OCI-LY7 (cell line): ENCODE data around the gene DHRS12. TPM values are rescaled to one million over a fixed set of nuclear protein-coding genes. Genes with fewer than 3 reads are reported as not detected.

Experiments
- BruUV-seq: library from RNA; stranded (reverse); fragments of 400-500 nt; replicated peaks from 2 replicates; lab custom pipeline; 2021; lab: Mats Ljungman, UMichigan
- CTCF ChIA-PET: fragments of 300-600 bp; sonication (Branson Sonifier 250); formaldehyde crosslinking; loops from one replicate; lab custom pipeline; 2022; ENCODE audit warnings: antibody characterized with exemption; ENCODE audit not compliant: unreplicated experiment; lab: Charles Lee
- POLR2A ChIA-PET: fragments of 300-600 bp; sonication (Branson Sonifier 250); formaldehyde crosslinking; loops from one replicate; lab custom pipeline; 2022; ENCODE audit warnings: antibody characterized with exemption; lab: Charles Lee
- DNase-seq: peaks from one replicate; pipeline ENCODE4 v3.0.0-alpha.2; 2015; ENCODE audit warnings: low spot score
- H2AFZ ChIP-seq: fragments of 200-600 bp; sonication (generic), shearing (Covaris generic); 2 replicates; pipeline ENCODE4 v1.6.1; 2014; ENCODE audit warnings: mild to moderate bottlenecking, antibody characterized with exemption, low read length, moderate library complexity
- H3K27ac ChIP-seq: fragments of 200-600 bp; sonication (generic); 2 replicates; pipeline ENCODE4 v1.5.1; 2014; ENCODE audit warnings: mixed run types, low read depth, mild to moderate bottlenecking, moderate library complexity, low read length, inconsistent platforms; ENCODE audit not compliant: poor library complexity, severe bottlenecking
- H3K36me3 ChIP-seq: fragments of 200-600 bp; sonication (generic); 2 replicates; pipeline ENCODE4 v1.6.1; 2014; ENCODE audit warnings: mild to moderate bottlenecking, antibody characterized with exemption, low read length, moderate library complexity, mixed read lengths; ENCODE audit not compliant: insufficient read depth
- H3K4me1 ChIP-seq: fragments of 200-600 bp; sonication (generic); 2 replicates; pipeline ENCODE4 v1.5.1; 2014; ENCODE audit warnings: mild to moderate bottlenecking, low read length; ENCODE audit not compliant: insufficient read depth, poor library complexity, severe bottlenecking
- H3K4me2 ChIP-seq: fragments of 200-600 bp; sonication (generic); 2 replicates; pipeline ENCODE4 v1.6.1; 2014; ENCODE audit warnings: mild to moderate bottlenecking, low read length
- H3K4me3 ChIP-seq: fragments of 200-600 bp; sonication (generic); 2 replicates; pipeline ENCODE4 v1.5.1; 2014; ENCODE audit warnings: mild to moderate bottlenecking, low read depth, low read length; ENCODE audit not compliant: poor library complexity, severe bottlenecking
- H3K79me2 ChIP-seq: fragments of 200-600 bp; sonication (generic); 2 replicates; pipeline ENCODE4 v1.6.1; 2016; ENCODE audit warnings: low read depth, mild to moderate bottlenecking, low read length, moderate library complexity, mixed read lengths; ENCODE audit not compliant: insufficient read depth
- H3K9me2 ChIP-seq: fragments of 200-600 bp; sonication (generic); 2 replicates; pipeline ENCODE4 v1.6.1; 2016; ENCODE audit warnings: mild to moderate bottlenecking, low read length, mixed read lengths; ENCODE audit not compliant: insufficient read depth
- H3K9me3 ChIP-seq: fragments of 200-600 bp; sonication (generic); 2 replicates; pipeline ENCODE4 v1.6.1; 2014; ENCODE audit warnings: mild to moderate bottlenecking, mixed run types, low read length, mixed read lengths
- H4K20me1 ChIP-seq: fragments of 200-600 bp; sonication (generic); 2 replicates; pipeline ENCODE4 v1.6.1; 2014; ENCODE audit warnings: mild to moderate bottlenecking, antibody characterized with exemption, low read length, moderate library complexity, mixed read lengths; ENCODE audit not compliant: insufficient read depth
- EZH2phosphoT487 ChIP-seq: fragments of 200-600 bp; sonication (generic); IDR thresholded peaks from 2 replicates; pipeline ENCODE4 v1.6.1; 2018; ENCODE audit warnings: low read depth, borderline replicate concordance, mild to moderate bottlenecking, mixed run types, antibody characterized with exemption, low read length, moderate library complexity, mixed read lengths
- intact Hi-C: fragments of 100-400 bp; cut with micrococcal nuclease; formaldehyde crosslinking; loops from one replicate; pipeline ENCODE4 v1.10.0; 2022; ENCODE audit not compliant: unreplicated experiment
- total RNA-seq, 2 experiments: library from RNA; depleted of rRNA in 1 of 2; stranded (reverse); fragments of >200 nt in 1 of 2; shearing (Covaris generic) in 1 of 2; gene quantifications; 2 replicates each; pipeline ENCODE4 v1.2.3, GENCODE V29; 2014 to 2022
- TF ChIP-seq, protein P1 (sequence below): fragments of 200-600 bp; sonication (generic); conservative IDR thresholded peaks from 2 replicates; pipeline ENCODE4 v1.5.1; 2014; ENCODE audit warnings: mild to moderate bottlenecking, antibody characterized with exemption, low read length, moderate library complexity, mixed read lengths

The DHRS12 gene
- total RNA-seq, 2 experiments from 2014 or later: 3.5 to 11.9 TPM

DNA sequence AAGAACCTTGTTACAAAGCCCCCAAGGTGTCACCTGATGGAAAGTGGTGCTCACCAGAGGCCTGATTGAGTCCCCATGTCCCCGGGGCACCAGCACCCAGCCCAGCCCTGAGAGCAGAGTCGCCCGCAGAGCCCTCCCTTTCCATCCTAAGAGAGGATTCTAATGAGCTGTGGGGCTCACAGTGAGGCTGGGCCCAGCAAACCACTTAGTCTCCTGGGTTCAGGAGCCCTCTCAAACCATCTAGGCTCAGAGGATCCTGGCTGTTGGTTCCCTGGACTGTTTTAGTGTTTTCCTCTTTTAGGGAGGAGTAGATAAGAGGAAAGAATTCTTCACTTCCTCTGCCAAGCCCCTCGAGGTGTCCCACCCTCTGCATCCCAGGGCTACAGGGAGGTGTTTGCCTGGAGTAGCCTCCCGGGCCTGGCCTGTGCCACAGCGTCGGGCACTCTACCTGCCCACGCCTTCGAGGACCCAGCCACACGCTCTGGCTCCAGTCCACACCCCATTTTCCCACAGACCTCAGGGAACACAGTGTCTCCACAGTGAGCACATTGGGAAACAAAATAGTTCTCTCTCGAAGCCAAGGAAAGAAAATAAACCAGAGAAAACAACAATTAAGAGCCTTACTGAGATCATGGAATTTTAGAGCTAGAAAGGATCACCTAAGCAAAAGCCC lies 34.4 kb downstream of the DHRS12 start:
- no peaks in the 10 kb centered on the region for H3K79me2 ChIP-seq
- intact Hi-C loops: no loop called here
- no TSS peak for BruUV-seq
- H3K4me3 ChIP-seq: no peak overlapping the region
- no peaks in the 10 kb centered on the region for H3K9me2 ChIP-seq
- POLR2A ChIA-PET: no interaction called here
- no peak overlapping the region for H2AFZ ChIP-seq
- H3K4me1 ChIP-seq: peaks cover 9% of the 10 kb centered on the region
- no peaks in the 10 kb centered on the region for H3K9me3 ChIP-seq
- no peak overlapping the region for H3K4me2 ChIP-seq
- H4K20me1 ChIP-seq: no peaks in the 10 kb centered on the region
- no peak overlapping the region for H3K27ac ChIP-seq
- no peak for DNase-seq
- CTCF ChIA-PET: interaction anchor here (0.5 kb wide), 1 partner anchor 122 kb away, joined by 3 read pairs; no protein-coding TSS in a partner anchor
- no peak for TF ChIP-seq EZH2phosphoT487
- TF ChIP-seq, protein P1, sequence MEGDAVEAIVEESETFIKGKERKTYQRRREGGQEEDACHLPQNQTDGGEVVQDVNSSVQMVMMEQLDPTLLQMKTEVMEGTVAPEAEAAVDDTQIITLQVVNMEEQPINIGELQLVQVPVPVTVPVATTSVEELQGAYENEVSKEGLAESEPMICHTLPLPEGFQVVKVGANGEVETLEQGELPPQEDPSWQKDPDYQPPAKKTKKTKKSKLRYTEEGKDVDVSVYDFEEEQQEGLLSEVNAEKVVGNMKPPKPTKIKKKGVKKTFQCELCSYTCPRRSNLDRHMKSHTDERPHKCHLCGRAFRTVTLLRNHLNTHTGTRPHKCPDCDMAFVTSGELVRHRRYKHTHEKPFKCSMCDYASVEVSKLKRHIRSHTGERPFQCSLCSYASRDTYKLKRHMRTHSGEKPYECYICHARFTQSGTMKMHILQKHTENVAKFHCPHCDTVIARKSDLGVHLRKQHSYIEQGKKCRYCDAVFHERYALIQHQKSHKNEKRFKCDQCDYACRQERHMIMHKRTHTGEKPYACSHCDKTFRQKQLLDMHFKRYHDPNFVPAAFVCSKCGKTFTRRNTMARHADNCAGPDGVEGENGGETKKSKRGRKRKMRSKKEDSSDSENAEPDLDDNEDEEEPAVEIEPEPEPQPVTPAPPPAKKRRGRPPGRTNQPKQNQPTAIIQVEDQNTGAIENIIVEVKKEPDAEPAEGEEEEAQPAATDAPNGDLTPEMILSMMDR: no peak
- H3K36me3 ChIP-seq: no peaks in the 10 kb centered on the region

- POLR2A ChIA-PET: no interaction called here
- no peak overlapping the region for H2AFZ ChIP-seq
- no peaks in the 10 kb centered on the region for H3K79me2 ChIP-seq
- peaks cover 9% of the 10 kb centered on the region for H3K4me1 ChIP-seq
- TF ChIP-seq, protein P1: no peak
- no peak for TF ChIP-seq EZH2phosphoT487
- no peak overlapping the region for H3K27ac ChIP-seq
- H3K4me2 ChIP-seq: no peak overlapping the region
- no peak overlapping the region for H3K4me3 ChIP-seq
- H3K9me2 ChIP-seq: no peaks in the 10 kb centered on the region
- no peak for DNase-seq
- no peaks in the 10 kb centered on the region for H3K36me3 ChIP-seq
- intact Hi-C loops: no loop called here
- BruUV-seq: no TSS peak
- CTCF ChIA-PET: no interaction called here
- no peaks in the 10 kb centered on the region for H3K9me3 ChIP-seq
- no peaks in the 10 kb centered on the region for H4K20me1 ChIP-seq
Observed at GRCh38 chr13:51768976-51769375, 35.0 kb downstream of the DHRS12 start.

DNA sequence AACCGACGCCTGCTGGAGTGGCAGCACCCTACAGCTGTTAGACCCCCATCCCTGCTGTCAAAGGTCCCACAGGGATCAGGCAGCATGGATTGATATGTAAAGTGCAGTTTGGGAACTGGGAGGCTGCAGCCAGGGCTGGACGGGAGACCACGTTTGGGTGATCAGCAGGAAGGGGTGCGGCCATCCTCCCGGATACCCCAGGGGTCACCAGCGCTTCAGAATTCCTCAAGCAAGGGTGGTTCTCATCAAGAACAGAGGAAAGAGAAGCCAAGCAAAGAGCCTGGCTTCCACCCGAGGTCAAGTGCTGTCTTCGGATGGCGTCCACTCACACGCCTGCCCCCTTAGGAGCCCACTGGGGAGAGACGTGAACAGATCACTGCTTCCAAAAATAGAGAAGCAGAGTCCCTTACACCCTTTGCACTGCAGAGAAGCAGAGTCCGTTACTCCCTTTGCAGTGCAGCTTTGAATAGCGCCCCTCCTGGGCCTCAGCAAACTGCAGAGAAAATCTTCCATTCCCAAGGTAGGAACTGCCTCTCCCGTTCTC lies 35.5 kb downstream of the DHRS12 start:
- Histone ChIP-seq H3K9me2 (no peaks in the 10 kb centered on the region), H3K27ac (no peak overlapping the region), H2AFZ (no peak overlapping the region), H4K20me1 (no peaks in the 10 kb centered on the region), H3K4me3 (no peak overlapping the region), H3K4me2 (no peak overlapping the region), H3K79me2 (no peaks in the 10 kb centered on the region), H3K4me1 (peaks cover 9% of the 10 kb centered on the region), H3K36me3 (no peaks in the 10 kb centered on the region), H3K9me3 (no peaks in the 10 kb centered on the region)
- no TSS peak for BruUV-seq
- POLR2A ChIA-PET: no interaction called here
- intact Hi-C loops: no loop called here
- CTCF ChIA-PET: no interaction called here
- no peak for DNase-seq
- TF ChIP-seq EZH2phosphoT487: no peak
- TF ChIP-seq, protein P1: no peak
